SU-DHL-6 (cell line): Measurements from ENCODE around the gene ATG16L1.

Experiments
- EZH2phosphoT487 ChIP-seq: fragments of 200-600 bp; sonication (generic), shearing (Covaris generic); conservative IDR thresholded peaks from 2 replicates; pipeline ENCODE4 v1.6.1; 2018; ENCODE audit warnings: mild to moderate bottlenecking, antibody characterized with exemption, low read length, moderate library complexity, mixed read lengths
- TF ChIP-seq, protein P1 (sequence below): fragments of 200-600 bp; sonication (generic); IDR thresholded peaks from one replicate; pipeline ENCODE4 v1.5.1; 2017; ENCODE audit warnings: antibody characterized with exemption, mild to moderate bottlenecking, low read length, moderate library complexity; ENCODE audit not compliant: insufficient read depth, poor library complexity, severe bottlenecking

DNA sequence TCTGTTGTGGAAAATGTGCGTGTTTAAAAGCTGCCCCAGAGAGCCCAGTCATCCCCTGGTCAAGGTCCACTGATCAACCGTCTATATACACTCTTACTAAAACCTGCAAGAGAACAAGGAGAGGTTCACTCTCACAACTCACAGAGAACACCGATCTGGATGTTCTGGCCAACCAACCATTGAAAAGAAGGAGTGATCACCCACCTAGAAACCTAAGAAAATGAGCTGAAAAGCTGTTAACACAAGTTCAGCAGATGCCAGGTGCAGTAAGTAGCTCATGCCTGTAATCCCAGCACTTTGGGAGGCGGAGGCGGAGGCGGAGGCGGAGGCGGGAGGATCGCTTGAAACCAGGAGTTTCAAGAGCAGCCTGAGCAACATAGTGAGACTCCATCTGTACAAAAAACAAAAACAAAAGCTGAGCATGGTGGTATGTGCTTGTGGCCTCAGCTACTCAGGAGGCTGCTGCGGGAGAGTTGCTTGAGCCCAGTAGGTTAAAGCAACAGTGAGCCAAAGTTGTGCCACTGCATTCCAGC lies 14.5 kb downstream of the ATG16L1 start:
- TF ChIP-seq, protein P1, sequence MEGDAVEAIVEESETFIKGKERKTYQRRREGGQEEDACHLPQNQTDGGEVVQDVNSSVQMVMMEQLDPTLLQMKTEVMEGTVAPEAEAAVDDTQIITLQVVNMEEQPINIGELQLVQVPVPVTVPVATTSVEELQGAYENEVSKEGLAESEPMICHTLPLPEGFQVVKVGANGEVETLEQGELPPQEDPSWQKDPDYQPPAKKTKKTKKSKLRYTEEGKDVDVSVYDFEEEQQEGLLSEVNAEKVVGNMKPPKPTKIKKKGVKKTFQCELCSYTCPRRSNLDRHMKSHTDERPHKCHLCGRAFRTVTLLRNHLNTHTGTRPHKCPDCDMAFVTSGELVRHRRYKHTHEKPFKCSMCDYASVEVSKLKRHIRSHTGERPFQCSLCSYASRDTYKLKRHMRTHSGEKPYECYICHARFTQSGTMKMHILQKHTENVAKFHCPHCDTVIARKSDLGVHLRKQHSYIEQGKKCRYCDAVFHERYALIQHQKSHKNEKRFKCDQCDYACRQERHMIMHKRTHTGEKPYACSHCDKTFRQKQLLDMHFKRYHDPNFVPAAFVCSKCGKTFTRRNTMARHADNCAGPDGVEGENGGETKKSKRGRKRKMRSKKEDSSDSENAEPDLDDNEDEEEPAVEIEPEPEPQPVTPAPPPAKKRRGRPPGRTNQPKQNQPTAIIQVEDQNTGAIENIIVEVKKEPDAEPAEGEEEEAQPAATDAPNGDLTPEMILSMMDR = no peak
- TF ChIP-seq EZH2phosphoT487 = no peak
